ENCODE data around the gene ACAA2.

DNA sequence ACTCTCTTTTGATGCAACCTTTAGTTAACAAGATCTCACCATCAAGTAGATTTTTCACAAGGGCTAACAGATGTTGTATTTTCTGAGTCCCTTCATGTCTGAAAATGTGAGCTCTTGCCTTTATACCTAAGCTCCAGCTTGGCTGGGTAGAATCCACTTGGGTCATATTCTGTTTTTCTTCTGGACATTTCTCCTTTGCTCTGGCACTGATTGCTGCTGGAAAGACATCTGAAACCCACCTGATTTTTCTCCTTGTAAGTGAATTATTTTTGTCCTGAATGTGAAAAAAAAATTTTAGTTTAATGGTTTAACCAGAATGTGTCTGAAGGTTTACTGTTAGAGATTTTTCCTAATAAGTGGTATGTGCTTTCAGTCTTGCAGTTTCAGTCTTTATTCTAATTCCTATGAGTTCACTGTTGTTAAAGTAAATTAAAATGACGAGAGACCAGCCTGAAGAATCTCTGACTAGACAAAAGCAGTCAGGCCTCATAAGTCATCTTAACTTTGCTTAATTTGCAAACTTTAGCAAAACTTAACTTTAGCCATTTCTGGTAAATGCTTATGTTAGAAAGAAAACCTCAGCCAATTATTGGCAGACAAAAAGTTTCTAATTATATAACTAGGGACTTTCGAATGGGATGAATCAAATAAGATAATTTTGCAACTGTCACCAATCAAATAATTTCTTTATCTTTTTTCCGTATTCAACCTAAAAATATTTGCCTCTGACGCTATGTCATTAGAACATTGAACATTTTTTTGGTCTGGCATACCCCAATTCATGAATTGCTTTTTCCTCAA lies 70.8 kb downstream of the ACAA2 start:
- TF ChIP-seq EZH2 (IDR thresholded peaks at IDR 0.05; ENCODE audit: borderline replicate concordance): no peak
- TF ChIP-seq, protein P1, sequence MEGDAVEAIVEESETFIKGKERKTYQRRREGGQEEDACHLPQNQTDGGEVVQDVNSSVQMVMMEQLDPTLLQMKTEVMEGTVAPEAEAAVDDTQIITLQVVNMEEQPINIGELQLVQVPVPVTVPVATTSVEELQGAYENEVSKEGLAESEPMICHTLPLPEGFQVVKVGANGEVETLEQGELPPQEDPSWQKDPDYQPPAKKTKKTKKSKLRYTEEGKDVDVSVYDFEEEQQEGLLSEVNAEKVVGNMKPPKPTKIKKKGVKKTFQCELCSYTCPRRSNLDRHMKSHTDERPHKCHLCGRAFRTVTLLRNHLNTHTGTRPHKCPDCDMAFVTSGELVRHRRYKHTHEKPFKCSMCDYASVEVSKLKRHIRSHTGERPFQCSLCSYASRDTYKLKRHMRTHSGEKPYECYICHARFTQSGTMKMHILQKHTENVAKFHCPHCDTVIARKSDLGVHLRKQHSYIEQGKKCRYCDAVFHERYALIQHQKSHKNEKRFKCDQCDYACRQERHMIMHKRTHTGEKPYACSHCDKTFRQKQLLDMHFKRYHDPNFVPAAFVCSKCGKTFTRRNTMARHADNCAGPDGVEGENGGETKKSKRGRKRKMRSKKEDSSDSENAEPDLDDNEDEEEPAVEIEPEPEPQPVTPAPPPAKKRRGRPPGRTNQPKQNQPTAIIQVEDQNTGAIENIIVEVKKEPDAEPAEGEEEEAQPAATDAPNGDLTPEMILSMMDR (IDR thresholded peaks at IDR 0.05; ENCODE audit: poor library complexity): no peak
